ENCODE measurements around the gene MYO3B. TPM values are rescaled to one million over a fixed set of nuclear protein-coding genes. Genes with fewer than 3 reads are reported as not detected.

The MYO3B gene
- total RNA-seq, 2 donors from 2014 or later: 0.09 to 0.74 TPM

- Histone ChIP-seq H3K9me3 (no peaks in the 10 kb centered on the region), H3K4me3 (no peak overlapping the region), H3K27me3 (replicated peaks; ENCODE audit: insufficient read depth) (no peaks in the 10 kb centered on the region), H3K27ac (no peak overlapping the region), H3K4me1 (replicated peaks) (no peaks in the 10 kb centered on the region), H3K36me3 (no peaks in the 10 kb centered on the region)
- intact Hi-C loops (cut with DNase I): no loop called here
- no peak for DNase-seq (ENCODE audit: low spot score)
- WGBS: 67% methylated on average over 2 of the region's 2 CpGs
- TF ChIP-seq POLR2A (IDR thresholded peaks at IDR 0.05) (no peak), POLR2AphosphoS5 (IDR thresholded peaks at IDR 0.05) (no peak), CTCF (IDR thresholded peaks at IDR 0.05) (no peak)
Measured at GRCh38 chr2:170354388-170354787, 176.4 kb downstream of the MYO3B start.

GRCh38 chr2:170354855-170355780 lies 177.2 kb downstream of the MYO3B start:
- no peak for DNase-seq (ENCODE audit: low spot score)
- WGBS: 85% methylated on average over 2 of the region's 2 CpGs
- no peaks in the 10 kb centered on the region for H3K27me3 ChIP-seq (replicated peaks; ENCODE audit: insufficient read depth)
- no peak overlapping the region for H3K27ac ChIP-seq
- H3K9me3 ChIP-seq: no peaks in the 10 kb centered on the region
- H3K4me3 ChIP-seq: no peak overlapping the region
- H3K36me3 ChIP-seq: no peaks in the 10 kb centered on the region
- H3K4me1 ChIP-seq (replicated peaks): no peaks in the 10 kb centered on the region
- intact Hi-C loops (cut with DNase I): no loop called here
- TF ChIP-seq POLR2AphosphoS5 (IDR thresholded peaks at IDR 0.05) (no peak), CTCF (IDR thresholded peaks at IDR 0.05) (no peak), POLR2A (IDR thresholded peaks at IDR 0.05) (no peak)

- no peaks in the 10 kb centered on the region for H3K4me1 ChIP-seq (replicated peaks)
- no peaks in the 10 kb centered on the region for H3K36me3 ChIP-seq
- H3K9me3 ChIP-seq: no peaks in the 10 kb centered on the region
- WGBS: 84% methylated on average over 3 of the region's 3 CpGs
- intact Hi-C loops (cut with DNase I): no loop called here
- DNase-seq (ENCODE audit: low spot score): no peak
- no peak overlapping the region for H3K4me3 ChIP-seq
- TF ChIP-seq POLR2AphosphoS5 (IDR thresholded peaks at IDR 0.05): no peak
- TF ChIP-seq POLR2A (IDR thresholded peaks at IDR 0.05): no peak
- TF ChIP-seq CTCF (IDR thresholded peaks at IDR 0.05): no peak
- H3K27me3 ChIP-seq (replicated peaks; ENCODE audit: insufficient read depth): no peaks in the 10 kb centered on the region
- H3K27ac ChIP-seq: no peak overlapping the region
Measured at GRCh38 chr2:170359466-170359865, 181.5 kb downstream of the MYO3B start.

- Histone ChIP-seq H3K4me1 (replicated peaks) (no peaks in the 10 kb centered on the region), H3K27me3 (replicated peaks; ENCODE audit: insufficient read depth) (no peaks in the 10 kb centered on the region), H3K36me3 (no peaks in the 10 kb centered on the region), H3K27ac (no peak overlapping the region), H3K4me3 (no peak overlapping the region), H3K9me3 (no peaks in the 10 kb centered on the region)
- no peak for TF ChIP-seq POLR2AphosphoS5 (IDR thresholded peaks at IDR 0.05)
- no peak for TF ChIP-seq CTCF (IDR thresholded peaks at IDR 0.05)
- TF ChIP-seq POLR2A (IDR thresholded peaks at IDR 0.05): no peak
- no peak for DNase-seq (ENCODE audit: low spot score)
- intact Hi-C loops (cut with DNase I): no loop called here
- 71% methylated on average over 3 of the region's 3 CpGs for WGBS
Measured at GRCh38 chr2:170360546-170361089, 182.7 kb downstream of the MYO3B start.

Data from prostate gland (tissue), 2 donors.